LHCN-M2 (cell line): ENCODE data around the gene SIGLEC10. TPM values are rescaled to one million over a fixed set of nuclear protein-coding genes. Genes with fewer than 3 reads are reported as not detected.

Source experiments
- DNase-seq: peaks from one replicate; pipeline ENCODE4 v3.0.0-alpha.2; 2012; ENCODE audit warnings: low read depth
- total RNA-seq: library from RNA; depleted of rRNA; stranded (reverse); fragments of >200 nt; gene quantifications from 2 replicates; pipeline ENCODE4 v1.2.3, GENCODE V29; 2014

The SIGLEC10 gene
- total RNA-seq, 1 experiment from 2014 or later, result not detected

DNA sequence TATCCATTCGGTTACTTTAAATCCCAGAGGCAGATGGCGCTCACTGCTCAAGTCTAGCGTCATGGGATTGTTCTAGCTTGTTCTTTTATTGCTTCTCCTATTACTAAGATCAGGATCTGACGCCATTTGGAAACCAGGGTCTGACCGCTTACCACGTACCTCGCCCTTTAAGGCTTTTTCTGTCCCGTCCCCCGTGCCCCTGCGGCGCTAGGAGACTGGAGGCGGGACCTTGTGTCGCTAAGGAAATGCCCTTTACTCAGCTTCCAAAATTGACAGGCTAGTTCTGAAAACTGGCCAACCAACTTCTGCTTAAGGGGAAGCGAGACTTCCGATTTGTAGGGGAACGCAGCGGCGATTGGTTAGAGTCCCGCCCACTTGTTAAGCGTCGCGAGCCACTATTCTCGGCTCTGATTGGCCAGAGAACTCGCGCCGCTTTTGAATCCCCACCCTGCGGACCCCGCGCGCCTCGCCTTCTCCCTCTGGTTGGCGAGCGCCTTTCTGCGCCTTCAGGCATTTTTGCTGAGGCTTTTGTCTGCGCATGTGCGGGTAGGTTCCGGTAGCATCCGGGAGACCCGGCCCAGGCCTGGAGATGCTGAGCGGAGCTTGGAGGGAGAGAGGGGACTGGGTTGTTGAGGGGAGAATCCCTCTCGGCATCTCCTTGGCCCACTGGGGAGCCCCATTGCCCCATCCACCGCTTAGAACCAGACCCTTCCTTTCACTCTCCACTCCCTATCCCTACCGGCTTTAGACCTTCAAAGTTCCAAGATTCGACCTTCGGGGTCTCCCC is 23.2 kb downstream of the SIGLEC10 start:
- DNase-seq, result peak; percentile 99

DNA sequence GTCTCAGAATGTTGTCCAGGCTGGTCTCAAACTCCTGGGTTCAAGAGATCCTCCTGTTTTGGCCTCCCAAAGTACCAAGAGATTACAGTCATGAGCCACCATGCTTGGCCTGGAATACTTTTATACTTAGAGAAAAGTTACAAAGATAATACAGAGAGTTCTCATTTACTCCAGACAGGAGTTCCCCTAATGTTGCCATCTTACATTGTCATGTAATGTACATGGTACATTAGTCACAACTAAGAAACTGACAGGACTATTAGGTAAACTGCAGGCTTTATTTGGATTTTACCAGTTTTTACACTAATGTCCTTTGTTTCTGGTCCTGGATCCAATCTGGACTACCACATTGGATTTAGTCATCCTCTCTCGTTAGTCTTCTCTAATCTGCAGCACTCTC is 24.7 kb downstream of the SIGLEC10 start:
- DNase-seq, result no peak

DNA sequence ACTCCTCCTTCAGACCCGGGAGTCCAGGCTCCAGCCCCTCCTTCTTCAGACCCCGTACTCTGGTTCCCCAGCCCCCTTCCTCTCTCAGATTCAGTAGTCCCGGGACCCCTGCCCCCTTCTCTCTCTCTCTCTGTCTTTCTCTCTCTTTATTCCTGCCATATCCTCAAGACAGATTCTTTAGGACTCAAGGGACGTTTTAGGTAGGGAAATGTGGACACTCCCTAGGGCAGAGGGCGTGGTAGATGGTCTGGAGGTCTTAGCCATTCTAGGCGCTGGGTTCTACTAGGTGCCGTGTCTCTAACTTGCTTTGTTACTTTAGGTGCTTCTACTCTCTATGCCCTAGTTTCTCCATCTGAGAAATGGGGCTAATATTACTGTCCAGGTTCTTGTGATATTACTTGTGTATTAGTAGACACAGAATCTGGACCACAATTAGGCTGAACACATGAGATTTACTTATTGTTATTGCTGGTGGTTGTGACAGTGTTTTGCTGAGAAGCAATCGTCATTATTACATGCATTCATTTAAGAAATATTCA is 26.3 kb downstream of the SIGLEC10 start:
- DNase-seq, result no peak

DNA sequence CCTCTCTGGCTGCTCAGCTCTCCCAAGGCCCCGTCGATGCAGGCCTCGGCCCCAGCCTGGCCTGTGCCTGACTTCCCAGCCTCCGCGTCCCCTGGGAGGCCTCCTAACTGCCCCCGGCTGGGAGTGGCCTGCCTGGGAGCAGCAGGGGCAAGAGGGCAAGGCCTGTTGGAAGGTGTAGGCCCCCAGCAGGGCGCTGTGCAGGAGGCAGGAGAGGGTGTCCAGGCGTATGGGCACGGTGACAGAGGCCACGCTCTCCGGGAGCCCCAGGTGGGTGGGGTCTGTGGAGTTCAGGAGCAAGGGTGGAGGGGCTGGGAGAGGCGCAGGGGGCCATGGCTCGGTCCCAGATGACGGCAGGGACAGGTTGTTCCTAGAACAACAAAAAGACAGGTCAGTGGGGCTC is 28.3 kb downstream of the SIGLEC10 start:
- DNase-seq, result no peak

DNA sequence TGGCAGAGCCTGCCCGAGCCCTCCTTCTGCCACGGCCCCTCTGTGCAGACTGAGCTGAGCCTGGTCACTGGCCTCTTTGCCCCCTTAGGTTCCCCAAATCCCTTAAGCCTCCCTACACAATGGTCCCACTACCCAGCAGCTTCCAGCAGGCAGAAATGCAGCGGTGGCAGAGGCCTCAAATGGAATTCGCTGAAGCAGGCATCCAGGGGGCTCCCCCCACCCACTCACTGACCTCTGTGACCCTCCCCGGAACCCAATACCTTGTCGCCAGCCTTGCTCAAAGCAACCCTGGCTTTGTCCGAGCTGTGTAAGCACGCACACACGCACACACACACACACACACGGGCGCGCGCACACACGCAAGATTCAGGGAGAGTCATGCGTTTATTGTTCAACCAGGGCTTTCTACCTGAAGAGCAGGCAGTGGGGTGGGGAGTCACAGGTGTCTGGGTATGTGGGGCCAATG is 29.5 kb downstream of the SIGLEC10 start, which contains the start of gene LIM2:
TSS of gene LIM2 (minus strand) at position 51 of the 466 bp plus-strand sequence. CDS start 531 bp downstream, outside the sequence.
- no peak for DNase-seq

DNA sequence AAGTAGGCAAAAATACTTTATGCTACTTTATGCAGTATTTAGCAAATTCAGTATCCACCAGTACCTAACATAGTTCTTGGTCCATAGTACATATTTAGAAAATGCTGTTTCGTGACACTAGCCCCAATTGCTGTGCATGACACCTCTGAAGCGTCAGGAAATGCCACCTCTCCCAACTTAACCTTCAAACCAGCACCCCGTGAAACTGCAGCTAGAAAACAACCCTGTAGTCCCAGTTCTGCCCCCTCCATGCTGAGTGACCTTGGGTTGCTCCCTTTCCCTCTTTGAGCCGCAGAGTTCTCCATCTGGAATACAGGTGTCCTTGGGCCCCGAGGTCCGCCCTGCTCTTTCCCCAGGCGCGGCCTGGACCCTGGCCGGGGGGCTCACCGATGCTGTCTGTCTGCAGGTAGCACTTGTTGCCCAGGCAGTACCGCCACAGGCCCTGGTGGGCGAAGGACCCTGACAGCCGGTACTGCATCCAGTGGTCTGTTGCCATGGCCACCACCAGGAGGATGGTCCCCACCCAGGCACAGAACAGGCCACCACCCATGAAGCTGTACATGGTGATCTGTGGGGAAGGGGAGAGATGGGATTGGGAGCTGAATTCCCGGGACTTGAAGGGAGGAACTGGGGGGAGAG is 30.4 kb downstream of the SIGLEC10 start:
- no peak for DNase-seq

DNA sequence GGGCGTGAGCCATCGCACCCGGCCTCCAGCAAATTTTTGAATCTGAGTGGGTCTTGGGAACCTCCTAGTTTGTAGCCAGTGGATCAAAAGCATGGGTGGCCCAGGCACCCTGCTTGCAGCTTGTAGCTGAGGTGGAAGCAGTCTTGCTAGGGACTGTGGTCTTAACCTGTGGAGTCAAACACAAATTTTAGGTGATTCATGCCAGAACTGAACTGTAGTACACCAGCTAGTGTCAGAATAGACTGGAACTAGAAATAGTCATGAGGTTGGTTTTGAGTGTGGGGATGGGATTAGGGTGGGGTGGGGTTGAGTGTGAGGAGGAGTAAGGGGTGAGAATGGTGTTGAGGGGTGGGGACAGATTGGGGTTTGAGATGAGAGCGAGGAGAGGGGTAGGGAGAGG is 35.4 kb downstream of the SIGLEC10 start:
- DNase-seq, result no peak

DNA sequence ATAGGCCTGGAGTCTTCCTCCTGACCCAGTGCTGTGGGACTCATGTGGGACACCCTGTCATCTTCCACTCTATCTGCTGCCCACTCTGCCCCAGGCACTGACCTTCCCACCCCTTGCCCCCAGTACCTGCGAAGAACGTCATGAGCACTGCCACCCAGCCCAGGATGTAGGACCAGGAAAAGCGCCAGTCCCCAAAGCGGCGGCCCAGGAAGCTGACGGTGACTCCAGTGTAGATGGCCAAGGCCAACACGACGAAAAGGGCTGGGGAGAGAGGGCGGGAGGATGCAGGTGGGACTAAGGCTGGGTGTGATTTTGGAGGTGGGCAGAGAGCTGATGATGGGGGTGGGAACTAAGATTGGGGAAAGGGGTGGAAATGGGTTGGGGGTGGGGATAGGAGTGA is 37.1 kb downstream of the SIGLEC10 start:
- no peak for DNase-seq

DNA sequence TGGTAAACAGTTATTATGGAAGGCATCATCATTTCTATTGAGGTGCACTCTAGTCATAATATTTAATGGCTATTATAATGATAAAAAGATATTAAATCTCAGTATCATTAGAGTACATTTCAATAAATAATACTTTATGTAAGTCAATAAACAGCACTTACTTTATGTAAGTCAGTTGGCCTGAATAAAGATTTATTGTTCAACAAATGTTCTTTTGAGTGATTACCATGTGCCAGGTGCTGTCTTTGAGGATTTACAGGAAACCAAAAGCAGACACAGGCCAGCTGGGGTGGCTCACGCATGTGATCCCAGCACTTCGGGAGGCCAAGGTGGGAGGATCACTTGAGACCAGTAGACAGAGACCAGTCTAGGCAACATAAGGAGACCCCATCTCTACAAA is 40.0 kb downstream of the SIGLEC10 start:
- no peak for DNase-seq

DNA sequence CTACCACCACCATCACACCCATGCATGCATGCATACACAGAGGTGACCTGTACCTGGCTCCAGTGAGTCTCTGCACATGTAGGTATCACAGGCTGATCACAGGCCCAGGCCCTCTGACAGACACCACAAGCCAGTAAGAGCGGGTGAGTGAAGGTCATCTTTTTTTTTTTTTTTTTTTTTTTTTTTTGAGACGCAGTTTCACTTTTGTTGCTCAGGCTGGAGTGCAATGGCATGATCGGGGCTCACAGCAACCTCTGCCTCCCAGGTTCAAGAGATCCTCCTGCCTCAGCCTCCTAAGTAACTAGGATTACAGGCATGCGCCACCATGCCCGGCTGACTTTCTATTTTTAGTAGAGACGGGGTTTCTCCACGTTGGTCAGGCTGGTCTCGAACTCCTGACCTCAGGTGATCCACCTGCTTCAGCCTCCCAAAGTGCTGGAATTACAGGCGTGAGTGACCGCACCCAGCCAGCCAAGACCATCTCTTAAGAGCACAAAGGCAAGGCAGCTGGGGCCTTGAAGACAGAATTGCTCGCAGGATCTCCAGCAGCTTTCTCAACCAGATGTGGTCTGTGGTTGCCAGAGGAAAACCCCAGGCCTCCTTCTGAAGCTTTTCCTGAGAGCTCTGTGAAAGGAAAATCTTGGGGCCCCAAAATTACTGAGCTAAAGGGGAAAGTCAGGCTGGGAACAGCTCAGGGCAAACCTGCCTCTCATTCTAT is 41.8 kb downstream of the SIGLEC10 start:
- no peak for DNase-seq

DNA sequence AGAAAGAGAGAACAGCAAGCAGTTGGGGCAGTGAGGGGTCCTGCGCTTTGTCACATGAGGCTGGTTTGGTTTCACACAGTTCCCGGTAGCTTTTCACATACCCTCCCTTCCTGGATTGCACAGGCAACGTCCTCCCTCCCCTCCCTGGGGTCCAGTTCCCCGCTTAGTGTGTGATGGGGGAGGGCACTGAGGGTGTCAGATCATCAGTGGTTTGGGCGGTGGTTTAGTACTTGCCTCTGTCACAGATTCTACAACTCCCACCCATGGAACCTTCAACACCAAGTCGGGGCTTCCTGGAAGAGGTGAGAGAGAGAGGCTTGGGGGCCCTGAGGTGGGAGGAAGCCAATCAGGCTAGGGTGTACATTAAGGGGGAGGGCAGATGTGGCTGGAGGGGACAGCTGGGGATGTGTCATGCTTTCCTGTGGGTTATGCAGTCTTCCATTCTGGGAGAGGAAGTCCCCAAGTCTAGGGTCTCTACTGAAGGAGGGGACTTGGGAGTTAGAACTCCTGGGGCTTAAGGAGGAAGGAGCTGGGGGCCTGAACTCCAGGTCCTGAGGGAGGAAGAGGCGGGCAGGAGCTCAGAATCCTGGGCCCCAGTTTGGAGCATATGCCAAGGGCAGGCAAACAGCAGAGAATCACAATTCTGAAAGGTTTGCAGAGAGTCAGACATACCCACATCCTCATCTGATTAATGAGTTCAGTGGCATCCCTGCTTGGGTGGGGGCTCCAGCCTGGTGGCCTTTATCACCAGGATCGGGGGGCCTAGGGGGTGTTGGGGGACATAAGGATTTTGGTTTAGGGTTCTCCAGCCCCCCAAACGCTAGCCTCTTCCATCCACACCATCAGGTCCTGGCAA is 44.6 kb downstream of the SIGLEC10 start, which contains the start of gene NKG7:
TSS of gene NKG7 (minus strand) at position 6 of the 856 bp plus-strand sequence. CDS start 119 bp downstream, outside the sequence.
- no peak for DNase-seq

DNA sequence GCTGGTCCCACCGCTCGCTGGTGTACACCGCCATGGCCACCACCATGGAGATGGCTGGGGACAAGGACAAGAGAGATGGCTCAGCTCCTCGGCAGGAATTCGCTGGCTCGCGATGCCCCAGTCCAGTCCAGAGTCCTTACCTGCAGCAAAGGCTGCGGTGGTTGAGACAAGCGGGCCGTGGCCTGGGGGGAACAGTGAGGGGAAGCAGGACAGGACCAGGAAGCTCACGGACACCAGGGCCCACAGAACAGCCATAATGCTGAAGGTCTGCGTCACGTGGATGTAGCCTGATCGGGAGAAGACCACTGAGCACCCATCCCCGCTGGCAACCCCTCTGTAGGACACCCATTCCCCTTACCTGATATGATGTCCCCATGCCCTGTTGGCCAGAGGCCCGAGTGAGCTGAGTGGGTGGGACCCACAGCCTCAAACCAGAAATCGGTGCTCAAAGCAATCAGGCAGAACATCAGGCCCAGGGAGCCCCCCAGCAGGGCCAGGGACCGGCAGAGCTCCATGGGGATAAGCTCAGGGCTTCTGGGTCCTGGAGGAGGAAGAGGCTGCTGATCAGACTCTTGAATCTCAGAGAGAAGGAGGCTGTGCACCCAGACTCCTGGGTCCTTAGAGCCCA is 45.3 kb downstream of the SIGLEC10 start:
- no peak for DNase-seq

DNA sequence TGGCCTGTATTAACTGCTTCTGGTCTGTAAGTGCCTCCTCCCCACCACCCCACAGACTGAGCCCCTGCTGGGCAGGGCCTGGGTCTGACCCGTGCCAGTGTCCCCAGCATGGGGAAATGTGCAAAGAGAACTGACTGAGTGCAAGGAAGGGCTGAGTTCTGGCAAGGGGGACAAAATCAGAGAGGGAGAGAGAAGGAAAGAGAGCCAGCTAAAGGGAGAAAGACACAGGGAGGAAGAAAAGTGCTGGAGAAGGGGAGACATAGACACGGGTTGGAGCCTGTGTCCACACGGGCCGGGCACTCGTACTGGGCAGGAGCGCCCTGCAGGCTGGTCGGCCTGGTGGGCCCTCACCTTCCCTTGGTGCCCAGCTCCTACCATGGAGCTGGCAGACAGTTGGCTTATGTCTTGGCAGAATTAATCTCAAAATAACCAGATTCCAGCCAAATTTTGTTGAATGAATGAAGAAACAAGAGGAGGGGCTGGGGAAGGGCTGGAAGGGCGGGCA is 46.2 kb downstream of the SIGLEC10 start:
- DNase-seq, result no peak

DNA sequence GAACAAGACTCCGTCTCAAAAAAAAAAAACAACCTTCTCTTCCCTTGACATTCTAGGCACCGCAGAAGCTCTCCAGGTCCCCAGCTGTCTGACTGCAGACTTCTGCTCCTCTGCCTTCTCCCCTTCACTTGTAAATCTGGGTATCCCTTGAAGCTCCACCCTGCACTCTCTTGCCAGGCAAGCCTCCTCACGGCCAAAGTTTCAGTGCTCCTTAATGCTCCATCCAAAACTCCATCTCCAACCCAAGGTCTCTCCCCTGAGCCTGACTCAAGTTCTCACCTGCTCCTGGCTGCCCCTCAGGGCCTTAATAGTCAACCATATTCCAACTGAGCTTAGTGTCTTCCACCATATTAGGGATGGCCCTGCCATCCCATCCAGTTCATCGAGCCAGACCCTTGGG is 47.2 kb downstream of the SIGLEC10 start:
- DNase-seq, result no peak

DNA sequence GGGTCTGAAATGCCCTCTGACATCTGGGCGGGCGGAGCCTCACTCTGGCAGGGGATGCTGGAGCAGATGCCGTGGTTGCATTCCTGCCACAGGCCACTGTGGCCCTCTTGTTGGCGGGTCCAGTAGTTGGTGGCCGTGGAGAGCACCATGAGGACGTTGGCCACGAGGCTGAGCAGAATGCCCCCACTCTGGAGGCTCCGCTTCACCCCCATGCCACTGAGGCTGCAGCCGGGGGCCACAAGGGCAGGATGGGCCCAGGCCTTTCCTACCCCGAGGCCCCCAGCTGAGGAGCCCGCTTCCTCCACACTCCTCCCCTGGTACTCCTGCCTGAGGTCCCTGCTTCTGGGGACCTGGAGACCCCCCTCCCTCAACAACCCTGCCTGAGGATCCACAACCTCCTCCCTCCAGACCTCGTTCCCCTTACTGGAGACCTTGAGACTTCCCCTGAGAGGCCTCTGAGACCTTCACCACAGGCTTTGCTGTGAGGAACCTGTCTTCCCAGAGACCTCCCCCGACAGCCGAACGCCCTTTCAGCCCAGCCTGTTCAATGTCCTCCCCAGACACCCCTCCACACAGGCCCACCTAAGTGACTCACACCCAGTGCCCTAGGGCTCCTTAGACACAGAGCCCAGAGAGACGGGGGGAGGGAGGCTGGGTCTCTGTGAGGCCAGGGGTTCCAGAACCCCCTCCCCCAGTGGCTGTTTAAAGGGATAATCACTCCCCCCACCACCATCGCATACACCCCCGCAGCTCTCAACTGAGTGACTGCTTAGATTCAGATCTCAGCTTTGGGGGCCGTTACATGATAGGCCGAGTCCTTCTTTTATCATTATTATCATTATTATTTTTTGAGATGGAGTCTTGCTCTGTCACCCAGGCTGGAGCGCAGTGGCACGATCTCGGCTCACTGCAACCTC is 48.8 kb downstream of the SIGLEC10 start, which contains the start of gene CLDND2:
TSS of gene CLDND2 (minus strand) at position 638 of the 917 bp plus-strand sequence. CDS start at position 212, 426 bp downstream.
- no peak for DNase-seq

DNA sequence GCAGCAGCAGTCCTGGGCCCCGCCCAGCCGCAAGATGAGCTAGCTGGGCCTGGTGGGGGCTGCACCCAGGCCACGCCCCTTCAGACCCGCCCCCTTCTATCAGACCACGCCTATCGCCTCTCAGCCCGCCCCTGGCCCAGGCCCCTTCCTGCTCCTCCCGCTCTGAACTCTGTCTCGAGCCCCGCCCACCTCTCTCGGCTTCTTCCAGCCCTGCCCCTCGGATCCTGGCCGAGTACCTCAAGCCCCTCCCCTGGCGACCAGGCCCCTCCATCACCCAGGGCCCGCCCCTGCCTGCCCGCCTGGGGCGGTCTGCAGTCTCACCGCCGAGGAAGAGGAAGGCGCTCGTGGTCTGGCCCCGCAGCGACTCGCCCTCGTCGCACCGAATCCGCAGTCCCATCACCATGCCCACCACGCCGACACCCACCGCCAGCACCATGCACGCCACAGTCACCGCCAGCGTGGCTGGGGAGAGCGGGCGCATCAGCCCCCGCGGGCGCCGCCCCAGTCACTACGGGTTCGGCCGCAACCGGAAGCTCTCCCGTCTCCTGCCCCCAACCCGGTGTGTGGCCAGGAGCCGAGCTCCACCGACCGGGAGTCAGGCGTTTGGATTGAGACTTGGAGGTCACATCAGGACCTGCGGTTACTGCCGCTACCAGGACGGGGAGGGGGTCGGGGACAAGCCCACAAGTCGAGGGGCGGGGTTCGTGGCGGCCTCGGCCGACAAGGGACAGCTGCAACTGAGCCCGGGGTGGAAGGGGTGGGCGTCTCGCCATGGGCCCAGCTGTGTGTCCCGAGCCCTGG is 49.7 kb downstream of the SIGLEC10 start:
- DNase-seq, result peak; percentile 97

DNA sequence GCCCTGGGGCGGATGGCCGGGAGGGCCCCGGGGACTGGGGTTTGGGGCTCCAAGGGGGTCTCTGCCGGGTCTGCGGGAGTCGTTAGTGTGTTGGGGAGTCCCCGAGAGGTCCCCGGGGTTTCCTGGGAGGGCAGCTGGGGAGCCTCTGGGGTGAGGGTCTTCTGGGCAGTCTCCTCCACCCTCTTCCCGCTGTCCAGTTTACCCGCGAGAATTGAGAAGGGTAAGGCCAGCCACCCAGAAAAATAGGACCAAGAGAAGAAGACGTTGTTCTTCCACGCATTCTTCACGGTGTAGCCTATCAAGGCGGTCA is 50.2 kb downstream of the SIGLEC10 start:
- no peak for DNase-seq
